HUES64 (cell line): Measurements from ENCODE around the gene GRIN1.

Source experiments
- H3K27ac ChIP-seq: 2 replicates; pipeline ENCODE4 v1.7.0; 2013; ENCODE audit warnings: low read depth, low read length, inconsistent platforms
- H3K27me3 ChIP-seq: 2 replicates; pipeline ENCODE4 v1.6.1; 2013; ENCODE audit warnings: mild to moderate bottlenecking, low read length; ENCODE audit not compliant: insufficient read depth
- H3K36me3 ChIP-seq: 2 replicates; pipeline ENCODE4 v1.6.1; 2013; ENCODE audit warnings: mild to moderate bottlenecking, low read length; ENCODE audit not compliant: insufficient read depth
- H3K4me1 ChIP-seq: 2 replicates; pipeline ENCODE4 v1.6.1; 2013; ENCODE audit warnings: mild to moderate bottlenecking, low read length, moderate library complexity; ENCODE audit not compliant: insufficient read depth
- H3K4me3 ChIP-seq: 2 replicates; pipeline ENCODE4 v1.5.1; 2013; ENCODE audit warnings: mild to moderate bottlenecking, low read length, moderate library complexity
- H3K9ac ChIP-seq: 2 replicates; pipeline ENCODE4 v1.6.1; 2013; ENCODE audit warnings: mild to moderate bottlenecking, low read depth, low read length
- H3K9me3 ChIP-seq: 2 replicates; pipeline ENCODE4 v1.6.1; 2013; ENCODE audit warnings: low read depth, low read length; ENCODE audit not compliant: insufficient read depth
- whole genome bisulfite sequencing: fragments of 150-250, 120-280 bp; methylation state at CpG from one replicate; pipeline ENCODE4 v1.1.7; 2013; ENCODE audit warnings: missing lambda C conversion rate; 5-methylcytosine and 5-hydroxymethylcytosine counted together

The GRIN1 gene

GRCh38 chr9:137136261-137136880 is 2.6 kb upstream of the GRIN1 start:
- no peak overlapping the region for H3K27ac ChIP-seq
- H3K36me3 ChIP-seq: no peaks in the 10 kb centered on the region
- no peak overlapping the region for H3K9ac ChIP-seq
- WGBS: 45% methylated on average over 27 of the region's 27 CpGs
- H3K4me1 ChIP-seq: no peaks in the 10 kb centered on the region
- H3K4me3 ChIP-seq: no peak overlapping the region
- peaks cover 74% of the 10 kb centered on the region for H3K27me3 ChIP-seq
- no peaks in the 10 kb centered on the region for H3K9me3 ChIP-seq

DNA sequence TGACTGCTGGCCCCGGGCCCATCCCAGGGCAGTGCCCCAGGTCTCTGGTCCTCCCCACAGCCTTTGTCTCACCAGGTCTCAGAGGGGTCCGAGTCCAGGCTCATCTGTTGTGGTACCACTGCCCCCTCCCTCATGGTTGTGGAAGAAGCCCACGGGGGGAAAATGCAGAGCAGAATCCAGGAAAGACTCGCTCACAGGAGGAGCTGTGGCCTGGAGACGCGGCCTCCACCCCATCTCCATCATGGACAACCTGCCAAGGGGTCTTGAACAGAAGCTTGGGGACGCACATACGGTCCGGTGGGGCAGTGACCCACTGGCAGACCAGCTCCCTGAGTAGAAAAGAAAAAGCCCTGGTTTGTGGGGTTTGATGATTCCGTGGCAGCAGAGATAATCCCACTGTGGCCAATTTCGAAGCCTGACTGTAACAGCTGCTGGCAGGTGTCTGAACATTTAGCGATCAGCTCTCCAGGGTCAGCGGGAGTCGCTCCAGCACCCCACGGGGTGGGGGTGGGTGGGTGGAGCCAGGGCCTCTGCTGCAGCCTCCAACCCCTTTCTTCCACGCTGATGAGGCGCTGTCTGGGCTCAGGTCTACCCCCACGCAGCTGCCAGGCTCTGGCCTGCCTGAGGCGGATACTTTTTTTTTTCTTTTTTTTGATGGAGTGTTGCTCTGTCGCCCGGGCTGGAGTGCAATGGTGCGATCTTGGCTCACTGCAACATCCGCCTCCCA is 1.9 kb upstream of the GRIN1 start:
- Histone ChIP-seq H3K27ac (no peak overlapping the region), H3K27me3 (peaks cover 78% of the 10 kb centered on the region), H3K4me1 (no peaks in the 10 kb centered on the region), H3K36me3 (no peaks in the 10 kb centered on the region), H3K9me3 (no peaks in the 10 kb centered on the region), H3K9ac (no peak overlapping the region), H3K4me3 (no peak overlapping the region)
- 77% methylated on average over 23 of the region's 23 CpGs for WGBS

GRCh38 chr9:137138058-137138721 is 764 bp upstream of the GRIN1 start:
- Histone ChIP-seq H3K9ac (no peak overlapping the region), H3K9me3 (no peaks in the 10 kb centered on the region), H3K36me3 (no peaks in the 10 kb centered on the region), H3K27me3 (peaks cover 83% of the 10 kb centered on the region), H3K4me3 (peak overlapping the region; percentile 28; the same call in 1 of the 2 replicates), H3K4me1 (no peaks in the 10 kb centered on the region), H3K27ac (no peak overlapping the region)
- 15% methylated on average over 25 of the region's 25 CpGs for WGBS

DNA sequence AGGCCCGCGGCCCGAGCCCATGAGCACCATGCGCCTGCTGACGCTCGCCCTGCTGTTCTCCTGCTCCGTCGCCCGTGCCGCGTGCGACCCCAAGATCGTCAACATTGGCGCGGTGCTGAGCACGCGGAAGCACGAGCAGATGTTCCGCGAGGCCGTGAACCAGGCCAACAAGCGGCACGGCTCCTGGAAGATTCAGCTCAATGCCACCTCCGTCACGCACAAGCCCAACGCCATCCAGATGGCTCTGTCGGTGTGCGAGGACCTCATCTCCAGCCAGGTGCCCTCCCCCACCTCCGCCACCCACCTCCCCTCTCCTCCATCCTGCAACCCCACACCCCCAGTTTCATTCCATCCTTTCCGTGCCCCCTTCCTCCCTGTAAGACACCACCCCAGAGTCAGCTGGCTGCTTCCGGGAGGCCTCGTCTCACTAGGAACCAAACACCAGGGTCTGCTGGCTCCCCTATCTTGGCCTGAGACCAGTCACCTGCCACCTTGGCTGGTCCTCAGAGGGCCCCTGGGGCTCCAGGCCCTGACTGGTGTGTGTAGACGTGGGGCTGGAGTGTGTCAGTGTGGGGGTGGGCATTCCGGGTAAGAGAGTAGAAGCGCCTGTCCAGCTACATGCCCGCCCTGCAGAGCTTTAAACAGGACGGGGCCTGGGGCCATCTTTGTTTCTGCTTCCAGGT is 655 bp downstream of the GRIN1 start:
- WGBS: 39% methylated on average over 37 of the region's 37 CpGs
- H3K9ac ChIP-seq: no peak overlapping the region
- no peak overlapping the region; the same call in 1 of the 2 replicates for H3K4me3 ChIP-seq
- H3K27ac ChIP-seq: no peak overlapping the region
- no peaks in the 10 kb centered on the region for H3K4me1 ChIP-seq
- peaks cover 91% of the 10 kb centered on the region for H3K27me3 ChIP-seq
- H3K9me3 ChIP-seq: no peaks in the 10 kb centered on the region
- H3K36me3 ChIP-seq: no peaks in the 10 kb centered on the region

DNA sequence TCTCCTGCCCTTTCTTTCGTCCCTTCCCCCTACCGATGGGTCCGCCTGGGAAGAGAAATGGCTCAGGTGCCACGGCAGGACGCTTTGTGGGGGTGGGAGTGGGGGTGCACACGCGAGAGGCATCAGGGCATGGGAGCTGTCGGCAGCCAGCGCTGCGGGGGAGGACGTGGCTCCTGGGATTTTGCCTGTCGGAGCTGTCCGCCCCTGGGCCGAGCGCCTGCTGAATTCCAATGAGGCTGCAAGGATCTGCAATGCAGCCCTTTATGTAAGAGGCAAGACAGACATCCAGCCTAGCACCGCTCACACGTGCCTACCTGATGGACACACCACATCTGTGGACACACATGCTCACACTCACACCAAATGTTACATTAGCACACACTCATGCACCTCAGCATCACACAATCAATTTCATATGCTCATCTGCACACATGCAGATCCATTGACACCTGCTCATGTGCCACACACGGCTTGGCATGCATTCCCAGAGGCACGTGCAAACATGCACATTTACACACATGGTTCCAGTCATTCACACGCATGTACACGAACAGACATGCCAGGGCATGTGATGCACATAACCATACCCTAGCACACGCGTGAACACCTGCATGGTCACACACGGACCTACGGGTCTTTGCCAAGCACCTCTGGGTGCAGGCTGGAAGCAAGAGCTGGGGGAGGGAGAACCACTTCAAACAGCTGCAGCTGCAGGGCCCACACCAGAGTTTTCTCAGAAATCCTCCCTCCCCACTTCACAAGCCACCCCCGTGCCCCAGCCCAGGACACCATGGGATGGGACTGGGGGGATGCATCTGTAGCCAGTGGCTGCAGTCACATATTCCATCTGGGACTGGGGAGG is 1.4 kb downstream of the GRIN1 start:
- H3K4me3 ChIP-seq: no peak overlapping the region
- H3K27ac ChIP-seq: no peak overlapping the region
- peaks cover 86% of the 10 kb centered on the region for H3K27me3 ChIP-seq
- H3K4me1 ChIP-seq: no peaks in the 10 kb centered on the region
- H3K9ac ChIP-seq: no peak overlapping the region
- WGBS: 63% methylated on average over 26 of the region's 26 CpGs
- no peaks in the 10 kb centered on the region for H3K36me3 ChIP-seq
- H3K9me3 ChIP-seq: no peaks in the 10 kb centered on the region

GRCh38 chr9:137141050-137141810 is 2.3 kb downstream of the GRIN1 start:
- Histone ChIP-seq H3K4me1 (no peaks in the 10 kb centered on the region), H3K9ac (no peak overlapping the region), H3K9me3 (no peaks in the 10 kb centered on the region), H3K36me3 (no peaks in the 10 kb centered on the region), H3K27ac (no peak overlapping the region), H3K4me3 (no peak overlapping the region), H3K27me3 (peaks cover 86% of the 10 kb centered on the region)
- WGBS: 79% methylated on average over 17 of the region's 17 CpGs

DNA sequence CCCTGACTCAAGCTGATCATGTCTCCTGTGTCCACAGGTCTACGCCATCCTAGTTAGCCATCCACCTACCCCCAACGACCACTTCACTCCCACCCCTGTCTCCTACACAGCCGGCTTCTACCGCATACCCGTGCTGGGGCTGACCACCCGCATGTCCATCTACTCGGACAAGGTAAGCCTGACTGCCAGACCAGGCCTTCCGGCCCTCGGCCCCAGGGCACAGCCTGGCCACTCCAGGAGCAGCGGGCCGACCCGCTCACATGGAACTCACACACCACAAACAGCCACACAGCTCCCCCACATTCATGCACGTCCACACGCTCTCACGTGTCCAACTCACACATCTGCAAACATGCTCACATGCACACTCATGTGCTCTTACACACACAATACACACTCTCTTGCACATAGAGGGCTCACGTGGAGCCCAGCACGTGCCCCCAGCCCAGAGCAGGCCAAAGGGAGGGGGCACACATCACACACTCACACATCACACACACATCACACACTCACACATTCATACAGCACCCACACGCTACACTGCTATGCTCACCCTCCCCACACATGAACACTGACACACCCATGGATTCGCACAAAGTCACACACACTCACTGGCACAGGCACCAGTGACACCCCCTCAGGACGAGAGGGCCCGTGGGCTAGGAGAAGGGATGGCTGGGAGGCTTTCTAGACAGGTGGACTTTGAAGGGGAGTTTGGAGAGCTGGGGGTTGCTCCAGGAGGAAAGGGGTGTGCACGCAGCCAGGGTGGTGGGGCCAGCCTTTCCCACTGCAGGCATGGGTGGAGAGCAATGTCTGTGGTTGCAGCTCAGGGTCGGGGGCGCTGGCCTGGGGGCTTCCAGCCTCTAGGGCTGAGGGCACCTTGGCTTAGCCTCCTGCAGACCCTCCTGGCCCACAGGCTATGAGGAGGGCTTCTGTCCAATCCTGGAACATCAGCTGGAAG is 3.3 kb downstream of the GRIN1 start:
- Histone ChIP-seq H3K36me3 (no peaks in the 10 kb centered on the region), H3K9me3 (no peaks in the 10 kb centered on the region), H3K4me1 (no peaks in the 10 kb centered on the region), H3K27me3 (peaks cover 81% of the 10 kb centered on the region), H3K4me3 (no peak overlapping the region), H3K9ac (no peak overlapping the region), H3K27ac (no peak overlapping the region)
- 80% methylated on average over 24 of the region's 24 CpGs for WGBS

- Histone ChIP-seq H3K9ac (no peak overlapping the region), H3K36me3 (no peaks in the 10 kb centered on the region), H3K9me3 (no peaks in the 10 kb centered on the region), H3K27ac (no peak overlapping the region), H3K4me1 (no peaks in the 10 kb centered on the region), H3K4me3 (no peak overlapping the region), H3K27me3 (peaks cover 72% of the 10 kb centered on the region)
- 55% methylated on average over 4 of the region's 4 CpGs for WGBS
Observed at GRCh38 chr9:137143459-137143858, 4.5 kb downstream of the GRIN1 start.

GRCh38 chr9:137145731-137146526 is 7.0 kb downstream of the GRIN1 start:
- 52% methylated on average over 49 of the region's 49 CpGs for WGBS
- H3K36me3 ChIP-seq: no peaks in the 10 kb centered on the region
- no peaks in the 10 kb centered on the region for H3K4me1 ChIP-seq
- no peak overlapping the region for H3K9ac ChIP-seq
- peaks cover 47% of the 10 kb centered on the region for H3K27me3 ChIP-seq
- H3K9me3 ChIP-seq: no peaks in the 10 kb centered on the region
- H3K4me3 ChIP-seq: no peak overlapping the region
- H3K27ac ChIP-seq: no peak overlapping the region
